Stimulated activated CD4-positive, alpha-beta T cell treated with anti-CD3 and anti-CD28 coated beads, Interleukin-1b, Interleukin-23, amount 100 ng/mL, for 4 hours (primary cell): ENCODE results near the gene DMGDH.
"Not testable (repeated sequence)": the region's sequence is repeated elsewhere in the genome, so short reads cannot be mapped to it uniquely, and the experiment has no call there.

Experiments
- DNase-seq, 2 donors: peaks; one replicate each; pipeline ENCODE4 v3.0.0-alpha.2; 2020; ENCODE audit warnings: low read depth in 2 of 2

DMGDH gene

GRCh38 chr5:79011869-79012268, 57.6 kb downstream of the DMGDH start:
- no peak for DNase-seq

- no peak for DNase-seq
These were observed 58.1 kb downstream of the DMGDH start for GRCh38 chr5:79011219-79011836.

DNA sequence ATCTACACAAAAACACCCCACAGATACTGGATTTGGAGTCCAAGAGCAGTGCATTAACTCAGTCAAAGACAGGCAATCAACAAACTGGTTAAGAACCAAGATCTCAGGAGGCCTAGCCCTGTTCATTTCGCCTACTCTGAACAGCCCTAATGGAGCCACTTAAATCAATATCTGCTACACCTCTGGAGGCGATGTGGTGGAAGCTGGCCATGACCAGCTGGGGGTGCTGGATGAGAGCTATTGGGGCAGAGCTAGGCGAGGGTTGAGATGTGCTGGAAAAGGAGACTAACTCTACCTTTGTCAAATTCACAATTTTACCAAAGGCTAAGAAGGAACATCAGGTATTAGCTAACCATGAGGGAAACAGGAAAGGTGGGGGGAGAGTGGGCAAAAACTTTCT, 61.1 kb downstream of the DMGDH start:
- DNase-seq: no peak

DNA sequence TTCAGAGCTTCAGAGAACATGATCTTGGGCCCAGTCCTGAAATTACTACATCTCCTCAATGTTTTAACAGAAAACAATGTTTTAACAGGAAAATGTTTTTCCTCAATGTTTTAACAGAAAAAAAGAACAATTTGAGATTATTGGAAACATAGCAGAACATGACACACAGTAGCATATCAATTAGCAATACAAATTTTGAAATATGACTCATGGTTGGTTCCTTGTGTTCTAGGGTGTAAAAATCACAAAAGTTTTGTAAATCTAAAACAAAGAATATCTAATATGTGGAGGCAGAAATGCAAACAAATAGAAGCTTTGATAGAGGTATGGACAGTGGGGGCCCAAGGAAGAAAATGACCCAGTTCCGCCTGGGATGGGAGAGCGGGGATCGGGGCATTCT, 61.6 kb downstream of the DMGDH start:
- no peak for DNase-seq

DNA sequence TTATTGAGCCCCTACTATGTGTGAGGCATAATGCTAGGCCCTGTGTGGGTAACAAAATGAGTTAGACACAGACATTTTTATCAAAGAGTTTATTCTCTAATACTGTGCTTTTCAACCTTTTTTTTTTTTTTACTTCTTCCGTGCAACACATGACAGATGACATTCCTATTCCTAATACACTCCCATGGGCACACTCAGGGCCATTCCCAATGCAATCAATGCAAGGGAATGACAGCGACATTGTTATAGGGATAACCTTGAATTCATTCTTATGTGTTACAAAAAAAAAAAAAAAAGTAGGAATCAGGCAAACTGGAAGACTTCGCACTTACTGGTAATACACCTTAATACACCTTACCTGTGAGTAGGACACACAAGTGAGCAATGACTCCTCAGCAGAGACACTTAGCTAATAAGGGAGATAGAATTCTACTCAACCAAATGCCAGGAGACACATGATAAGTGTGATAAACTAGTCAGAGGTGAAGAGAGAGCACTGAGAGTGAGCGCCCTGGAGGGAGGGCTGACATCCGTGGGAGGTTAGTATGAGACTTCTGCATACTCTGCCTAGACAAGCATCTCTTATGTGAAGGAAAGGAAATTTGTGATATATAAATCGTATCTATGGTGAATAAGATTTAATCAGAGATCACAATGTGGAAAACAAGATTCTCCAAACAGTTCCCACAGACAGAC, 63.4 kb downstream of the DMGDH start:
- no peak for DNase-seq

DNA sequence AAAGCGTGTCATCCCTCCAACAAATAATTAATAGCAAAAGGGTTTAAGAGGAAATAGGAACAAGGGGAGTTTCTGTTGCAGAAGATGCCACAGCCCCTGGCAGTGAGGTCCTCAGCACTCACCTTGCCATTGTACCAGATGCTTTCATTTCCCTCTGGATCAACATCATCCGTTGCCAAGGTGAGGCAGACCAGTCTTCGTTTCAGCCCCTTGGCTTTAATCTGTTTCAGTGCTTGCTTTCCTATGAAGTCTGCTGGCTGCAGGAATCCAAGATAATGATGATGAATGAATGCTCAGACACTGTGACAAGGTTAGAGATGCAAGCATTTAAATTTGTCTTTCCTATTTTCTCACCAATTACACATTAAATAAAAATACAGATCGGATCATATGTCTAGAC, 64.3 kb downstream of the DMGDH start:
- no peak for DNase-seq

DNA sequence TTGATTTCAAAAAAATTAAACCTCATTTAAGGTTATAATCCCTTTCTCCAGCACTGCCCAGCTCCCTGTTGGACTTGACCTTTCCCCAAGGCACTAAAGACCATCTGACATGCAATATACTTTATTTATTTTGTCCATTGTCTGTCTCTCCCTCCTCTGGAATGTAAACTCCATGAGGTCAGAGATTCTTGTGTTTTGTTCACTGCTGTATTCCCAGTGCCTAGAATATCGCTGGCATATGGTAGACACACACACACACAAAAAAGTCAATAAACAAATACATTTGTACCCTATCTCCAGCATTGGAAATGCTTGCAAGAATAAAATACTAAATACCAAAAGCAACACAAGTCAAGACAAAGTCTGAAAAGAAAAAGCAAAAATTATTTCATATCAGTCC, 67.1 kb downstream of the DMGDH start:
- no peak for DNase-seq

DNA sequence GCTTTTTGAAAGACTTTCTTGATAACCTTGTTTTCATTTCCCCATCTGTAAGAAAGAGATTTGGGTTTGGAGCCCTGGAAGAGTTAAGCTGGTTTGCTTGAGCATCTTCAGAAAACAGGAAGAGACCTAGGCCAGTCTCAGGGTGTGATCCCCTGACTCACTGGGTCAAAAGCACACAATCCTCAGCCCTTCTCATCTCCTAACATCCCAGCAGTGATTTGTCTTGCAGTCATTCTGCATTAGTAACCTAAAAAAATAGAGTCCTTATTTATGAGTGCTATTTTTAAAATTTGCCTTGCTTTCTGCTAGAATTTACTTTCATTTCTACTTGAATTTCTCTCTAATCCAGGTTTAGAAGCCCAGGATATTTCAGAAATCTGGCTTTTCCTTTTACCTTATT, 68.0 kb downstream of the DMGDH start:
- DNase-seq: no peak

DNA sequence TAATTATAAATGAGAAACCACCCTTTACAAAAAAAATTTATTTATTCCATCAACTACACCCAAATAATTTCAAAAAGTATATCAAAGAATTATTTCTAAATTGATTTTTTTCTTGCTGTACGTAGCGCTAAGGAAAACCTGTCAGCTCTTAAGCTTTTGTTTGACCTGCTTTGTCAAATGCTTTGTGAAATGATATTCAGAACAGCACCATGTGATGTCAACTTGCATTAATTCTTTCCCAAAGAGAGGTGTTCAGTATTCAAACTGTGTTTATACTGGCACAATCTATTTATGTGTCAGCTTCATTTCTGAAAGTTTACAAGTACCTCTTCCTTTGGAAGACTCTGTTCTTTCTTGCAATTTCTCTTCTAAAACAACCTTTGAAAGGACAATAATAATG, 72.4 kb downstream of the DMGDH start:
- no peak for DNase-seq

GRCh38 chr5:78995521-78996007, 73.9 kb downstream of the DMGDH start:
- DNase-seq: no peak

DNA sequence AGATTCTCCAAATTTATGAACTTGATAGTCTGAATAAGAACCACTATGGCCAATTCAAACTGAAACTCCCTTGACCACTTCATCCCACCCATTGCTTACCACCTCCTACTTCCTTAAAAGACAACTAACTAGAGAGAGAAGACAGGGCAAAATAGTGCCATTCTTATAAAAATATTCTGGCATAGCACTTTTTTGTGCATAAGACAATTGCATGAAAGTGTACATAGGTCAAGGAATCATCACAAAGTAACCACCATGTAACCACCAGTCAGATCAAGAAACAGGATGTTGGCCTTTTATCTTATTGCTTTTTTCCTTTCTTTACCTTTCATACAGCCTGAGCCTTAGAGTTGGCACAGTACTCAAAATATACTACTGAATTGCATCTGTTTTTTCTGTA, 76.3 kb downstream of the DMGDH start:
- DNase-seq: no peak

DNA sequence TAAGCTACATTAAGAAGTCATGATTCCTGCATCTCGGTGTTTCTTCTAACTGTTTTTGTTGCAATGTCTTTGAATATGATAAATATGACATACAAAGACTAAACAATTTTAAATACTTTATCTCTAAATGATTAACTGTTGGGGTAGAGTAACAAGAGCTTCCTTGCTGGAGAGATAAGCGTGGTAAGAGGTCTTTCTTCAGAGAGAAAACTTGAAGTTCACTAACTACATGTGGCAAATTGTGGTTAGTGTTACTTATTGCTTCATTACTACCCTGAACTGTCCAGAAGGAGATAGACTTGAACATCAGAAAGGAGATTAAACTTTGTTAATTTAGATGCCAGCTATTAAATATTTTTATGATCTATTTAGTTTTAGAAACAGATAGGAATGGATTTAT, 77.3 kb downstream of the DMGDH start:
- DNase-seq: no peak

- no peak for DNase-seq
These were observed 80.4 kb downstream of the DMGDH start for GRCh38 chr5:78989080-78989479.

DNA sequence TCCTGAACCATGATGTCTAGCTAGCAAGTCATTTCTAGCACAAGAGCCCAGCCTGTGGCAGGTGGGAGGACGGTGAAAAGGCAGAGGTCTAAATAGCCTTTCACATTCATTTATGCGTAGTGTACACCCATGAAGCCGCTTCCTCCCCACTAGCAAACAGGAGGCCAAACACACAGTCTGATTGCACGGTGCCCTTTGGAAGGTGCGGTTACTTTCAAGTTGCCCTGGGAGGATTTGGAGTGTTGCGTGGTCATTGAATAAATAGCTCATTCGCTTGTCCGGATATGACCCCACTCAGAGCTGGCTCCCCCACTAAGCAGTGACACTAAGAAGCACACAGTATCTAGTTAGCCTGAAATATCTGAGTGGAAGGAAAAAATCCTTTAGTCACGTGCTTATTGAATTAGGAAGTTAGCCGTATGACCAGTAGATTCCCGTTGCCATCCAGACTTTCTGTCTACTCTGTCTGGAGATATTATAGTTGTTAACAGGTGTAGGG, 83.7 kb downstream of the DMGDH start:
- peak; percentile 20 to 28 for DNase-seq

- peak; percentile 26 to 32 for DNase-seq
These were observed 84.3 kb downstream of the DMGDH start, which contains the start of gene ARSB for GRCh38 chr5:78985116-78985724. TSS of gene ARSB (minus strand) at chr5:78985310. CDS start at chr5:78985248, 62 bp downstream.

DNA sequence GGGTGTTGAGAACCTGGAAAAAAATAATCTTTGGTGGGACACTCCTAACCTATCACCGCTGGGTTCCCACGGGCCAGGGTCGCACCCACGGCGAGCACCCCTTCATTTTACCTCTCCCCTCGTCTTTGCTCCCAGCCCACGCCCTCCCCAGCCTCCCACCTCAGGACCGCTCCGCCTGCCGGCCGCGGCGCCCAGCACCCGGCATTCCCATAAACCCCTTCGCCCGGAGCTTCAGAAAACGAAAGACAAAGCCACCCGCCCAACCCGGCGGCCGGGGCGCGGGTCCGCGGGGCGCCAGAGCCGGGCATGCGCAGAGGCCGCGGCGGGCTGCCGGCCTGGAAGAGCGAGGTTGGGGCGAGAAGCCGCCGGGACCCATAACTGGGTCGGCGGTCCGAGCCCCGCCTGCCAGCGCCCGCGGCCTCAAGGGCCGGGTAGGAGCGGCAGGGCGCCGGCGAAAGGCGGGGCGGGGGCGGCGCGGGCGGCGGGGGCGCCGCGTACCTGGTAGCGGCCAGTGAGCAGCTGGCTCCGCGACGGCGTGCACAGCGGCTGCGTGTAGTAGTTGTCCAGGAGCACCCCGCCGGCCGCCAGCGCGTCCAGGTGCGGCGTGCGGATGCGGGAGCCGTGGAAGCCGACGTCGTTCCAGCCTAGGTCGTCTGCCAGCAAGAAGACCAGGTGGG, 84.9 kb downstream of the DMGDH start:
- peak; percentile 67 to 76 for DNase-seq

GRCh38 chr5:78983601-78984438, 85.7 kb downstream of the DMGDH start:
- DNase-seq: no peak

- DNase-seq: not testable (repeated sequence)
These were observed 86.3 kb downstream of the DMGDH start for GRCh38 chr5:78983194-78983593.

DNA sequence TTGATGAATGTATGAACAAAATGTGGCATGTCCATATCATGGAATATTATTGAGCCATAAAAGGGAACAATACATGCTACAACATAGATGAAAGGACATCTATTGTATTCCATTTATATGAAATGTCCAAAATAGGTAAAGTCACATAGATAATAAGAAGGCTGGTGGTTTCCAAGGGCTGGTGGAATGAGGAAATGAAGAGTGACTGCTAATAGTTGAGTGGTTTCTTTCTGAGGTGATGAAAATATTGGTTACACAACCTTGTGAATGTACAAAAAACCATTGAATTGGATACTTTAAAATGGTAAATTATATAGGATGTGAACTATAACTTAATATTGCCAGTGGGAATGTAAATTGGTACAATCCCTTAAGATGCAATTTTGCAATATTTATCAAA, 89.6 kb downstream of the DMGDH start:
- no peak for DNase-seq

GRCh38 chr5:78979117-78979742, 90.2 kb downstream of the DMGDH start:
- no peak for DNase-seq

DNA sequence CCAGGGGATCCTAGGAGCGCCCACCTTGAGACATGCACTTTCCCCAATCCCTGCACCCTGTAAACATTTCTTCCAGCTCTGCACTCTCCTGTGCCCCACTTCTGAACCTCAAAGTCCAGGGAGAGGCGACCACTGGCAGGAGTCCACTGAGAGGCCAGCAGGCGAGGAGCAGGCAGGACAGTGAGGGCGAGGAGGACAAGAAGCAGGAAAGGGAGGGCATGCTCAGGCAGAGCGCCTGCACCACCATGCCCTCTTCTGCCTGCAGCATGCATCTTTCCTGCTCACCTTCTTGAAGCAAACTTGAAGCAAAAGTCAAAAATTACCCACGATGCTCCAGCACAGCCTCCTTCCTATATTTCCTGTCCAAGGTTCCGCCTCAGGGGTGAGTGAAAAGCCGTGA, 94.4 kb downstream of the DMGDH start:
- no peak for DNase-seq
